Liver (tissue), 9 donors: ENCODE results near the gene IFNA10. TPM values are rescaled to one million over a fixed set of nuclear protein-coding genes. Genes with fewer than 3 reads are reported as not detected.
"Not testable (repeated sequence)": the region's sequence is repeated elsewhere in the genome, so short reads cannot be mapped to it uniquely, and the experiment has no call there.

Source experiments
- DNase-seq: peaks from one replicate; pipeline ENCODE4 v3.0.0-alpha.2; 2017; ENCODE audit warnings: low spot score
- H3K27ac ChIP-seq, 2 donors: one replicate each; pipeline ENCODE4 v1.7.0; 2013; ENCODE audit warnings: inconsistent platforms in 2 of 2, low read length in 2 of 2, control low read depth in 1 of 2, low read depth in 1 of 2, mild to moderate bottlenecking in 1 of 2
- H3K27me3 ChIP-seq, 4 donors: one replicate each; pipeline versions ENCODE4 v1.6.1 to v1.7.0; 2013; ENCODE audit warnings: low read length in 3 of 4, inconsistent platforms in 1 of 4, mild to moderate bottlenecking in 1 of 4, moderate library complexity in 1 of 4; ENCODE audit not compliant: control insufficient read depth in 4 of 4, insufficient read depth in 4 of 4
- H3K36me3 ChIP-seq, 4 donors: one replicate each; pipeline versions ENCODE4 v1.6.1 to v1.7.0; 2013; ENCODE audit warnings: low read length in 3 of 4, mild to moderate bottlenecking in 3 of 4, low read depth in 1 of 4, moderate library complexity in 1 of 4; ENCODE audit not compliant: control insufficient read depth in 4 of 4, insufficient read depth in 3 of 4
- H3K4me1 ChIP-seq, 4 donors: one replicate each; pipeline versions ENCODE4 v1.6.1 to v1.7.0; 2013; ENCODE audit warnings: low read length in 3 of 4, mild to moderate bottlenecking in 3 of 4, moderate library complexity in 1 of 4; ENCODE audit not compliant: control insufficient read depth in 4 of 4, insufficient read depth in 4 of 4
- H3K4me3 ChIP-seq, 3 donors: one replicate each; pipeline versions ENCODE4 v1.6.1 to v1.7.0; 2013; ENCODE audit warnings: low read length in 3 of 3, control low read depth in 1 of 3, low read depth in 1 of 3, mild to moderate bottlenecking in 1 of 3
- H3K9ac ChIP-seq, 2 donors: one replicate each; pipeline ENCODE4 v1.7.0; 2013; ENCODE audit warnings: low read length in 2 of 2, mild to moderate bottlenecking in 2 of 2, moderate library complexity in 2 of 2, control low read depth in 1 of 2, low read depth in 1 of 2
- H3K9me3 ChIP-seq, 4 donors: one replicate each; pipeline versions ENCODE4 v1.6.1 to v1.7.0; 2013; ENCODE audit warnings: low read length in 3 of 4; ENCODE audit not compliant: control insufficient read depth in 4 of 4
- ATF3 ChIP-seq: IDR thresholded peaks from 2 replicates; pipeline ENCODE4 v1.6.1; 2016; ENCODE audit warnings: antibody characterized with exemption
- EGR1 ChIP-seq, 2 donors: IDR thresholded peaks; 2 replicates each; pipeline ENCODE4 v1.6.1; 2016 to 2018; ENCODE audit warnings: antibody characterized with exemption in 2 of 2, low read depth in 2 of 2
- FOXA1 ChIP-seq: IDR thresholded peaks from 2 replicates; pipeline ENCODE4 v1.6.1; 2016; ENCODE audit warnings: antibody characterized with exemption
- FOXA2 ChIP-seq: IDR thresholded peaks from 2 replicates; pipeline ENCODE4 v1.6.1; 2016; ENCODE audit warnings: antibody characterized with exemption
- GABPA ChIP-seq, 2 donors: IDR thresholded peaks in 1 of 2; conservative IDR thresholded peaks in 1 of 2; 2 replicates each; pipeline ENCODE4 v1.6.1; 2016; ENCODE audit warnings: antibody characterized with exemption in 2 of 2, mild to moderate bottlenecking in 1 of 2, moderate library complexity in 1 of 2
- HNF4A ChIP-seq, 2 donors: conservative IDR thresholded peaks; 2 replicates each; pipeline ENCODE4 v1.6.1; 2016; ENCODE audit warnings: antibody characterized with exemption in 2 of 2, mild to moderate bottlenecking in 2 of 2
- HNF4G ChIP-seq: IDR thresholded peaks from 2 replicates; pipeline ENCODE4 v1.6.1; 2016; ENCODE audit warnings: antibody characterized with exemption
- JUND ChIP-seq, 2 donors: IDR thresholded peaks; 2 replicates each; pipeline ENCODE4 v1.6.1; 2016; ENCODE audit warnings: antibody characterized with exemption in 2 of 2
- NR2F2 ChIP-seq: IDR thresholded peaks from 2 replicates; pipeline ENCODE4 v1.6.1; 2016; ENCODE audit warnings: antibody characterized with exemption
- RAD21 ChIP-seq, 2 donors: IDR thresholded peaks; 2 replicates each; pipeline ENCODE4 v1.6.1; 2016; ENCODE audit warnings: antibody characterized with exemption in 2 of 2, mild to moderate bottlenecking in 2 of 2
- REST ChIP-seq: IDR thresholded peaks from 2 replicates; pipeline ENCODE4 v1.6.1; 2016; ENCODE audit warnings: antibody characterized with exemption, mild to moderate bottlenecking
- RXRA ChIP-seq, 2 donors: IDR thresholded peaks; 2 replicates each; pipeline ENCODE4 v1.6.1; 2017 to 2018; ENCODE audit warnings: antibody characterized with exemption in 2 of 2, mild to moderate bottlenecking in 1 of 2
- SP1 ChIP-seq: IDR thresholded peaks from 2 replicates; pipeline ENCODE4 v1.6.1; 2018; ENCODE audit warnings: antibody characterized with exemption, mild to moderate bottlenecking
- TAF1 ChIP-seq: conservative IDR thresholded peaks from 2 replicates; pipeline ENCODE4 v1.6.1; 2016; ENCODE audit warnings: antibody characterized with exemption, mild to moderate bottlenecking
- YY1 ChIP-seq: IDR thresholded peaks from 2 replicates; pipeline ENCODE4 v1.6.1; 2016; ENCODE audit warnings: antibody characterized with exemption, mild to moderate bottlenecking
- ZBTB33 ChIP-seq: IDR thresholded peaks from 2 replicates; pipeline ENCODE4 v1.6.1; 2016; ENCODE audit warnings: antibody characterized with exemption
- WGBS: extraction: QIAGEN DNeasy Blood & Tissue Kit; methylation state at CpG from one replicate; pipeline ENCODE4 v1.1.7; 2013; 5-methylcytosine and 5-hydroxymethylcytosine counted together
- polyA plus RNA-seq, 2 donors: library from polyadenylated mRNA; stranded (reverse) in 1 of 2; unstranded in 1 of 2; fragments of 200-250 nt in 1 of 2; fragments of >200 nt in 1 of 2; fragmentation: Nextera tagmentation in 1 of 2; extraction: Ambion mirVana in 1 of 2; gene quantifications; one replicate each; pipeline versions ENCODE4 v1.2.1 to v1.2.3, GENCODE V29; 2013 to 2015
- total RNA-seq, 2 donors: library from RNA; depleted of rRNA; stranded (reverse); fragments of >200 nt; gene quantifications; one replicate each; pipeline ENCODE4 v1.2.3, GENCODE V29; 2014
- donor health status: healthy.
- donor health status: healthy.
- donor health status: healthy.
- donor health status: healthy.
- donor health status: healthy.

IFNA10 gene
- total and polyA plus RNA-seq, 4 donors: not detected

GRCh38 chr9:21174671-21175070 is 32.3 kb downstream of the IFNA10 start:
- Histone ChIP-seq H3K27me3 (no peaks in the 10 kb centered on the region), H3K36me3 (no peaks in the 10 kb centered on the region), H3K4me1 (no peaks in the 10 kb centered on the region), H3K9me3 (no peaks in the 10 kb centered on the region), H3K27ac (no peak overlapping the region), H3K4me3 (no peak overlapping the region), H3K9ac (no peak overlapping the region)
- DNase-seq: no peak
- 81% methylated on average over 2 of the region's 2 CpGs for WGBS
- TF ChIP-seq FOXA1 (no peak), JUND (IDR thresholded peaks at IDR 0.05) (no peak), ATF3 (no peak), ZBTB33 (no peak), SP1 (no peak), HNF4G (no peak), EGR1 (IDR thresholded peaks at IDR 0.05; ENCODE audit: low read depth in 2 of 2) (no peak), TAF1 (no peak), GABPA (IDR thresholded peaks at IDR 0.05 in 1 of 2, conservative IDR thresholded peaks at IDR 0.05 in 1 of 2) (no peak), RXRA (IDR thresholded peaks at IDR 0.05) (no peak)

- Histone ChIP-seq H3K27ac (no peak overlapping the region), H3K27me3 (no peaks in the 10 kb centered on the region), H3K4me3 (no peak overlapping the region), H3K36me3 (no peaks in the 10 kb centered on the region), H3K9me3 (no peaks in the 10 kb centered on the region), H3K4me1 (no peaks in the 10 kb centered on the region), H3K9ac (no peak overlapping the region)
- 81% methylated on average over 3 of the region's 3 CpGs for WGBS
- no peak for DNase-seq
- TF ChIP-seq NR2F2 (no peak), GABPA (IDR thresholded peaks at IDR 0.05 in 1 of 2, conservative IDR thresholded peaks at IDR 0.05 in 1 of 2) (no peak), ZBTB33 (no peak), RXRA (IDR thresholded peaks at IDR 0.05) (no peak), HNF4A (conservative IDR thresholded peaks at IDR 0.05) (no peak), SP1 (no peak), TAF1 (no peak), EGR1 (IDR thresholded peaks at IDR 0.05; ENCODE audit: low read depth in 2 of 2) (no peak), YY1 (no peak), FOXA1 (no peak), JUND (IDR thresholded peaks at IDR 0.05) (no peak), RAD21 (IDR thresholded peaks at IDR 0.05) (no peak)
Observed at GRCh38 chr9:21172156-21172555, 34.8 kb downstream of the IFNA10 start.

GRCh38 chr9:21171351-21171750 is 35.6 kb downstream of the IFNA10 start:
- Histone ChIP-seq H3K4me1 (no peaks in the 10 kb centered on the region), H3K27ac (no peak overlapping the region), H3K4me3 (no peak overlapping the region), H3K27me3 (no peaks in the 10 kb centered on the region), H3K36me3 (no peaks in the 10 kb centered on the region), H3K9me3 (no peaks in the 10 kb centered on the region), H3K9ac (no peak overlapping the region)
- no peak for DNase-seq
- WGBS: 54% methylated on average over 1 of the region's 1 CpG
- TF ChIP-seq ATF3 (no peak), GABPA (IDR thresholded peaks at IDR 0.05 in 1 of 2, conservative IDR thresholded peaks at IDR 0.05 in 1 of 2) (no peak), REST (no peak), YY1 (no peak), HNF4A (conservative IDR thresholded peaks at IDR 0.05) (no peak), FOXA1 (no peak), TAF1 (no peak), JUND (IDR thresholded peaks at IDR 0.05) (no peak), NR2F2 (no peak), FOXA2 (no peak)

- H3K4me1 ChIP-seq, H3K9ac ChIP-seq, H3K9me3 ChIP-seq, H3K4me3 ChIP-seq, DNase-seq, H3K27me3 ChIP-seq, H3K27ac ChIP-seq, H3K36me3 ChIP-seq: not testable (repeated sequence)
- WGBS: 73% methylated on average over 2 of the region's 2 CpGs
Observed at GRCh38 chr9:21166560-21166959, 40.4 kb downstream of the IFNA10 start, which contains the start of gene IFNA21. Gene IFNA21, minus strand, starts transcription at chr9:21166660. Its CDS starts 48 bp downstream, at chr9:21166612.
